RWPE1 (cell line): ENCODE results near the gene CBX2.
"Not testable (repeated sequence)": the region's sequence is repeated elsewhere in the genome, so short reads cannot be mapped to it uniquely, and the experiment has no call there.

ENCODE experiments used
- CTCF ChIA-PET: fragments of 350-600 bp; sonication (Branson Sonifier 250); formaldehyde crosslinking; extraction: SDS; loops from one replicate; lab custom pipeline; 2021; lab: Yijun Ruan, JAX
- POLR2A ChIA-PET: fragments of 400-600 bp; formaldehyde crosslinking; extraction: SDS; loops from one replicate; lab custom pipeline; 2020; ENCODE audit warnings: antibody characterized with exemption; ENCODE audit not compliant: low non-redundant PET; lab: Yijun Ruan, JAX
- DNase-seq: peaks from one replicate; pipeline ENCODE4 v3.0.0; 2012; ENCODE audit warnings: low spot score
- H3K27ac ChIP-seq: fragments of 450-650 bp; 2 replicates; pipeline ENCODE4 v1.5.1; 2017
- TF ChIP-seq, protein P1 (sequence below): fragments of 450-650 bp; conservative IDR thresholded peaks from 2 replicates; pipeline ENCODE4 v1.5.1; 2017; ENCODE audit warnings: low read depth, mild to moderate bottlenecking

Gene CBX2

DNA sequence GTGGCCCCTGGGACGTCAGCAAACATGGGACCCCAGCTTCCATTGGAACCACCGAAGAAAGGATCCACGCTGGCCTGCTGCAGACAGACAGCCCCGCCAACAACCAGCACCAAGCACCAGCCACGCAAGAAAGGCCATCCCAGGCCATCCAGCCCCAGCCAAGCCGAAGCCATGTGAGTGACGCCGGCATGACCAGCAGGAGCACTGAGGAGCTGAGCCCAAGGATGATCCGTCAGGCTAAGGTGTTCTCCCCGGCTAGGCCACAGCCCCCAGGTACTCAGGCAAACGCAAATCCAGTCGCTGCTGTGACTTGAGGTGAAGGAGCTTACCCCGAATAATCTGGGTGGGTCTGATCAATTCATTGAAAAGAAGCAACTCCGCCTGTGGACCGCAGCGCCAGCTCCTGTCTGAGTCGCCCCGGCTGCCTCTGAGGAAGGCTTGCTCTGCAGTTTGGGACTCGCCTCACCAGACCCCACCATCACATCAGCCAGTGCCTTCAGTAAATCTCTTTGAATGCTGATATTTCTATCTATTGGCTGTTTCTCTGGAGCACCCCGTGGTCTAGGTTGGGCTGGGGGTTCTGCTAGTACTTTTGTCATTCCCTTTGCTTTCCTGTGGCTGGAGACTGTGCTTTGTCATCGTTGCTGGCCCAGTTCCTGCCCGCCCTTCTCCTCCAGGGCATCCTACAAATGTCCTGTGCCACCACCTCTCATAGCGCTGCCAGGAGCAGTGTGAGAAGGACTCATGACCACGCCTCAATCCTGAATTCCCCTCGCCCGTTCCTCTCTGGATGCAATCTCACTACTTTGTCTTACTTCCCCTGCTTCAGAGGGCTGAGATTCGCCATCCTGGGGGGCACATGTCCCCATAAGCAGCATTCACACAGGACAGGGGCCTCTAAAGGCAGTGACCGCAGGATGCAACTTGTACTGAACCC is 8.1 kb upstream of the CBX2 start:
- no peak for DNase-seq
- TF ChIP-seq, protein P1, sequence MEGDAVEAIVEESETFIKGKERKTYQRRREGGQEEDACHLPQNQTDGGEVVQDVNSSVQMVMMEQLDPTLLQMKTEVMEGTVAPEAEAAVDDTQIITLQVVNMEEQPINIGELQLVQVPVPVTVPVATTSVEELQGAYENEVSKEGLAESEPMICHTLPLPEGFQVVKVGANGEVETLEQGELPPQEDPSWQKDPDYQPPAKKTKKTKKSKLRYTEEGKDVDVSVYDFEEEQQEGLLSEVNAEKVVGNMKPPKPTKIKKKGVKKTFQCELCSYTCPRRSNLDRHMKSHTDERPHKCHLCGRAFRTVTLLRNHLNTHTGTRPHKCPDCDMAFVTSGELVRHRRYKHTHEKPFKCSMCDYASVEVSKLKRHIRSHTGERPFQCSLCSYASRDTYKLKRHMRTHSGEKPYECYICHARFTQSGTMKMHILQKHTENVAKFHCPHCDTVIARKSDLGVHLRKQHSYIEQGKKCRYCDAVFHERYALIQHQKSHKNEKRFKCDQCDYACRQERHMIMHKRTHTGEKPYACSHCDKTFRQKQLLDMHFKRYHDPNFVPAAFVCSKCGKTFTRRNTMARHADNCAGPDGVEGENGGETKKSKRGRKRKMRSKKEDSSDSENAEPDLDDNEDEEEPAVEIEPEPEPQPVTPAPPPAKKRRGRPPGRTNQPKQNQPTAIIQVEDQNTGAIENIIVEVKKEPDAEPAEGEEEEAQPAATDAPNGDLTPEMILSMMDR: no peak
- ChIA-PET CTCF (interaction anchor here (0.6 kb wide), 1 partner anchor 116 kb away, joined by 4 read pairs; no protein-coding TSS in a partner anchor), POLR2A (no interaction called here)
- no peak overlapping the region for H3K27ac ChIP-seq

DNA sequence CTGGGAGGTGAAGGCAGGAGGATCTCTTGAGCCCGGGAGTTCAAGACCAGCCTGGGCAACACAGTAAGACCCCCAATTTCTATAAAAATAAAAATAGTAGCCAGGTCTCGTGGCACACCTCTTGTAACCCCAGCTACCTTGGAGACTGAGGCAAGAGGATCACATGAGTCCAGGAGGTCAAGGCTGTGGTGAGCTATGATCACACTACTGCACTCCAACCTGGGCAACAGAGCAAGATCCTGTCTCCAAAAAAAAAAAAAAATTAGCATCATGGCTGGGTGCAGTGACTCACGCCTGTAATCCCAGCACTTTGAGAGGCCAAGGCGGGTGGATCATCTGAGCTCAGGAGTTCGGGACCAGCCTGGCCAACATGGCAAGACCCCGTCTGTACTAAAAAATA is 6.7 kb upstream of the CBX2 start:
- no peak overlapping the region for H3K27ac ChIP-seq
- ChIA-PET CTCF (interaction anchor here (0.6 to 1.1 kb wide), 2 partner anchors 29 to 235 kb away, joined by 3 read pairs; no protein-coding TSS in a partner anchor), POLR2A (no interaction called here)
- DNase-seq: no peak
- TF ChIP-seq, protein P1: no peak

DNA sequence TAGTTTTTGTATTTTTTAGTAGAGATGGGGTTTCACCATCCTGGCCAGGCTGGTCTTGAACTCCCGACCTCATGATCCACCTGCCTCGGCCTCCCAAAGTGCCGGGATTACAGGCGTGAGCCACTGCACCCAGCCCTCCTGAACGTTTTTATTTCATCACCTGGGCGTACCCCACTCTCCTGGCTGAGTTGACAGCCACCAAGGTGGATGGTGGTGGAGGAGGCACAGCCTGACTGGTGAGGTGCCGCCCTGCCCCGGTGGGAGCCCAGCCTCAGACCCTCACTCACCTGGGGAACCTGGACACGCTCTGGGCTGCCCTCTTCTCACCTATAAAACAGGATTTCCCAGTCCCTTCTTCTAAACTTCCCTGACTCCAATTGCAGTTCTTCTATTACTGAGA is 5.2 kb upstream of the CBX2 start:
- DNase-seq, CTCF ChIA-PET, POLR2A ChIA-PET, H3K27ac ChIP-seq: not testable (repeated sequence)

DNA sequence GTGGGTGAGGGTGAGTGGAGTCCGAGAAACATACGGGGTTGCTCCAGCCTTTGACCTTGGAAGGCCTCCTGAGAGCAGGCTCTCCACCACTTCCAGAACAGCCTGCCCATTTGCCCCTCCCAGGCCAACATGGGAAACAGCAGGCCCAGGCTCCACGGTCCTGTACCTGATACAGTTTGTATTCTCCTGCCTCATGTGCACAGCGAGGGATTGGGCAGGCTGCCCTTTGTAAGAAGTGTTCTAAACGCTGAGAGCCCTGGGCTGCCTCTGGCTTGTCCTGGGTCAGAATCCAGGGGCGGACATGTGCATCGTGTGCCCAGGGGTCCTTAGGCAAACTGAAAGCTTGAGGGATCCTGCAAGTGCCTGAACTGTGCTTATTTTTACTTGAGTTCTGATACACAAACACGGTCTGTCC is 3.4 kb upstream of the CBX2 start:
- CTCF ChIA-PET: interaction anchor here (0.6 to 1.1 kb wide), 3 partner anchors 33 to 665 kb away, joined by 3 to 4 read pairs (median 3); no protein-coding TSS in a partner anchor
- POLR2A ChIA-PET: no interaction called here

DNA sequence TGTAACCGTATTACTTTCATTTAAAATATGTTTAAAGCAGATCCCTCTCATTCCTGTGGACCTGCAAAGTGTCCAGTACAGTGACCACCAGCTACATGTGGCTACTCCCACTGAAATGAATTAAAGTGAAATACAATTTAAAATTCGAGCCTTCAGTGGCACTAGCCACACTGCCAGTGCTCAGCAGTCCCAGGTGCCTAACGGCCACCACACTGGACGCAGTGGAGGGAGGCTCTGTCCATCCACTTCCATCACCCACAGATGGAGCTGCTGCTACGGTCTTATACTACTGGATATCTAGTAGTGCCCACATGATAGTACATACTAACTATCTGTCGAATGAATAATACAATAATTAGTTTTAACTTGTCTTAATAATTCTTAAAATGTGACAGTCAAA is 2.3 kb upstream of the CBX2 start:
- POLR2A ChIA-PET: no interaction called here
- CTCF ChIA-PET: interaction anchor here (0.6 to 0.7 kb wide), 2 partner anchors 33 to 122 kb away, joined by 3 to 5 read pairs; no protein-coding TSS in a partner anchor

More for the DNA sequence above, 3.4 kb upstream of the CBX2 start:
- TF ChIP-seq, protein P1: no peak
- no peak overlapping the region for H3K27ac ChIP-seq
- no peak for DNase-seq

DNA sequence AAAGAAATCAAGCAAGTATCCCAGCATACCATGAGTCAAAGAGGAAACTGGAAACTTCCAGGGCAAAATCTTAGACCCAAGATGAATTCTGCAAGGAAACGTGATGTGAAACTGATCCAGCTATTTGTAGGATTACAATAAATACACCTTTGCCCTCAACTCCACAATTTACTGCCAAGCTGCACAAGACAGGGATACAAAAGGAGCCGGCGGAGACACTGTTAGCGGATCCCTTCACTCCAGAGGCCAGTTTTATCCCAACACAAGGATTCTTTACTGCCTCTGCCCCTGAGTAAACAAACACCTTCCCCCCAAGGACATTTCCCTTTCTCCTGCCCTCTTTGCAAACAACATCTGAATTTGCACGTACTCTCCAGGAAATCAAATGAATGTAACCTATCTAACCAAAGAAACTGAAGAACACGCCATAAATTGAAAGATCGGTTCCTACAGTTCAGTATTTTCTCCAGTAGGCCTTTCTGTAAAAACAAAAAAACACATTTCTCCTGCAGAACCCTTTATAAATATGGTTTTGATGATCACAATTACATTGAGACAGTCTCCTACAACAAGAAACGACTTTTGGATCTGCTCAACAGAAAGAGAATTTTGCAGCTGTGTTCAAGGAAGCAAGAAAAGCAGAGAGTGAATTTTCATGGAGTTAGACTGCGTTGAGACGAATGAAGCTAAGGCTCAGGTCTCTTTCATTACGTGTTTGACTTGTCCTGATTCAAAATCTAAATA is 1.4 kb upstream of the CBX2 start:
- ChIA-PET CTCF (interaction anchor here (0.6 to 1.5 kb wide), 7 partner anchors 29 to 830 kb away, joined by 3 to 5 read pairs (median 3); no protein-coding TSS in a partner anchor), POLR2A (no interaction called here)
- TF ChIP-seq, protein P1: no peak
- H3K27ac ChIP-seq: no peak overlapping the region
- no peak for DNase-seq

More for the DNA sequence above, 2.3 kb upstream of the CBX2 start:
- DNase-seq: no peak
- H3K27ac ChIP-seq: no peak overlapping the region
- TF ChIP-seq, protein P1: no peak
